ENCODE data around the gene TMEM151B. TPM values are rescaled to one million over a fixed set of nuclear protein-coding genes. Genes with fewer than 3 reads are reported as not detected.

The TMEM151B gene
- total and polyA plus RNA-seq, 9 of the 15 experiments (the other 6 are each of a cell fraction or from before 2014, with no cell fraction given) = not detected

DNA sequence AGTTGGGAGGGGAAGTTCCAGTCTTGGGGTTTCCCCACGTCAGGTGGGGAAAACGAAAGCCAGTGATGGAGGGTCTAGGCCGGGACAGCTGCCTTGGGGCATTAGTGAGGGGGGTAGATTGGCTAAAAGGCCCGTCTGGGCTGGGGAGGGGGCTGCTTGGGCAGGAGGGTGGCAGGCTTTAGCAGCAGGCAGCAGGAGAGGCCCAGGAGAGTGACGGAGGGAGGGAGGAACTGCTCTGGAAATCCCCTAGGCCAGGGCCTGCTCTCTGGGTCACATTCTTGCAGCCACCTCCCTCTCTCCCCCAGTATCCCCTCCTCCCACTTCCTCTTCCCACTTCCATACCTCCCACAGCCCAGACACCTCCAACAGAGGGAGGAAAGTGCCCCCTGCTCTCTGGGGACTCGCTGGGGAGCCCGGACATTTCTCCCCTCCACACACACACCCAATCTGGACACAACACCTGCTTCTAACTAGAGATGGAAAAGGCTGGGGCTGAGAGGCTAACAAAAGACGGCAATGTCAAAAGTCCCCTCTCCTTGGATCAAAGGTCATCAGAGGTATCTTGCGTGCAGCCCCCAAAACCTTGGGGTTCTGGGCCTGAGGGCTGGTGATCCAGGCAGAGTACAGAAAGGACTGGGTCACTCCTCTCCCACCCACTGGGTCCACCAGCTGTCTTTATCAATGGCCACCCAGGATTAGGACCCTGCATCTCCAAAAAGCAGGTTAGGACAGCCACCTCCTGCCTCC lies 6.7 kb upstream of the TMEM151B start (continued):
- TF ChIP-seq, protein P1, sequence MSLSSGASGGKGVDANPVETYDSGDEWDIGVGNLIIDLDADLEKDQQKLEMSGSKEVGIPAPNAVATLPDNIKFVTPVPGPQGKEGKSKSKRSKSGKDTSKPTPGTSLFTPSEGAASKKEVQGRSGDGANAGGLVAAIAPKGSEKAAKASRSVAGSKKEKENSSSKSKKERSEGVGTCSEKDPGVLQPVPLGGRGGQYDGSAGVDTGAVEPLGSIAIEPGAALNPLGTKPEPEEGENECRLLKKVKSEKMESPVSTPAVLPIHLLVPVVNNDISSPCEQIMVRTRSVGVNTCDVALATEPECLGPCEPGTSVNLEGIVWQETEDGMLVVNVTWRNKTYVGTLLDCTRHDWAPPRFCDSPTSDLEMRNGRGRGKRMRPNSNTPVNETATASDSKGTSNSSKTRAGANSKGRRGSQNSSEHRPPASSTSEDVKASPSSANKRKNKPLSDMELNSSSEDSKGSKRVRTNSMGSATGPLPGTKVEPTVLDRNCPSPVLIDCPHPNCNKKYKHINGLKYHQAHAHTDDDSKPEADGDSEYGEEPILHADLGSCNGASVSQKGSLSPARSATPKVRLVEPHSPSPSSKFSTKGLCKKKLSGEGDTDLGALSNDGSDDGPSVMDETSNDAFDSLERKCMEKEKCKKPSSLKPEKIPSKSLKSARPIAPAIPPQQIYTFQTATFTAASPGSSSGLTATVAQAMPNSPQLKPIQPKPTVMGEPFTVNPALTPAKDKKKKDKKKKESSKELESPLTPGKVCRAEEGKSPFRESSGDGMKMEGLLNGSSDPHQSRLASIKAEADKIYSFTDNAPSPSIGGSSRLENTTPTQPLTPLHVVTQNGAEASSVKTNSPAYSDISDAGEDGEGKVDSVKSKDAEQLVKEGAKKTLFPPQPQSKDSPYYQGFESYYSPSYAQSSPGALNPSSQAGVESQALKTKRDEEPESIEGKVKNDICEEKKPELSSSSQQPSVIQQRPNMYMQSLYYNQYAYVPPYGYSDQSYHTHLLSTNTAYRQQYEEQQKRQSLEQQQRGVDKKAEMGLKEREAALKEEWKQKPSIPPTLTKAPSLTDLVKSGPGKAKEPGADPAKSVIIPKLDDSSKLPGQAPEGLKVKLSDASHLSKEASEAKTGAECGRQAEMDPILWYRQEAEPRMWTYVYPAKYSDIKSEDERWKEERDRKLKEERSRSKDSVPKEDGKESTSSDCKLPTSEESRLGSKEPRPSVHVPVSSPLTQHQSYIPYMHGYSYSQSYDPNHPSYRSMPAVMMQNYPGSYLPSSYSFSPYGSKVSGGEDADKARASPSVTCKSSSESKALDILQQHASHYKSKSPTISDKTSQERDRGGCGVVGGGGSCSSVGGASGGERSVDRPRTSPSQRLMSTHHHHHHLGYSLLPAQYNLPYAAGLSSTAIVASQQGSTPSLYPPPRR (CRISPR knock-in tag; IDR thresholded peaks at IDR 0.05; ENCODE audit: borderline replicate concordance) = no peak
- TF ChIP-seq, protein P2, sequence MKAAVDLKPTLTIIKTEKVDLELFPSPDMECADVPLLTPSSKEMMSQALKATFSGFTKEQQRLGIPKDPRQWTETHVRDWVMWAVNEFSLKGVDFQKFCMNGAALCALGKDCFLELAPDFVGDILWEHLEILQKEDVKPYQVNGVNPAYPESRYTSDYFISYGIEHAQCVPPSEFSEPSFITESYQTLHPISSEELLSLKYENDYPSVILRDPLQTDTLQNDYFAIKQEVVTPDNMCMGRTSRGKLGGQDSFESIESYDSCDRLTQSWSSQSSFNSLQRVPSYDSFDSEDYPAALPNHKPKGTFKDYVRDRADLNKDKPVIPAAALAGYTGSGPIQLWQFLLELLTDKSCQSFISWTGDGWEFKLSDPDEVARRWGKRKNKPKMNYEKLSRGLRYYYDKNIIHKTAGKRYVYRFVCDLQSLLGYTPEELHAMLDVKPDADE (conservative IDR thresholded peaks at IDR 0.05; ENCODE audit: control insufficient read depth, low read depth, low read length) = no peak
- TF ChIP-seq ZFP36 (IDR thresholded peaks at IDR 0.05; ENCODE audit: low read depth, low read length, partially characterized antibody) (no peak), MYBL2 (IDR thresholded peaks at IDR 0.05; ENCODE audit: low read depth) (no peak), MYBL2 (CRISPR knock-in tag; IDR thresholded peaks at IDR 0.05; ENCODE audit: borderline replicate concordance) (no peak), NR4A1 (CRISPR knock-in tag; IDR thresholded peaks at IDR 0.05) (no peak), NR4A1 (tag; IDR thresholded peaks at IDR 0.05) (no peak), NCOA6 (IDR thresholded peaks at IDR 0.05) (no peak)
- TF ChIP-seq, protein P3, sequence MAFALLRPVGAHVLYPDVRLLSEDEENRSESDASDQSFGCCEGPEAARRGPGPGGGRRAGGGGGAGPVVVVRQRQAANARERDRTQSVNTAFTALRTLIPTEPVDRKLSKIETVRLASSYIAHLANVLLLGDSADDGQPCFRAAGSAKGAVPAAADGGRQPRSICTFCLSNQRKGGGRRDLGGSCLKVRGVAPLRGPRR (CRISPR knock-in tag; IDR thresholded peaks at IDR 0.05) = no peak

All from K562 (cell line).